HepG2 (cell line): ENCODE data around the gene NOXRED1. TPM values are rescaled to one million over a fixed set of nuclear protein-coding genes. Genes with fewer than 3 reads are reported as not detected.

Experiments used
- ARNTL ChIP-seq: sonication (generic); formaldehyde crosslinking; IDR thresholded peaks from 2 replicates; pipeline ENCODE4 v1.4.0; 2020; ENCODE audit warnings: mild to moderate bottlenecking, missing genetic modification reagents
- HCFC1 ChIP-seq: fragments of 150-350 bp; IDR thresholded peaks from 2 replicates; pipeline ENCODE4 v1.6.1; 2014; ENCODE audit warnings: low read depth, low read length
- HNRNPK ChIP-seq: fragments of 200-400 bp; formaldehyde crosslinking; IDR thresholded peaks from 2 replicates; pipeline ENCODE4 v1.6.1; 2018; ENCODE audit warnings: low read length, low read depth, moderate library complexity, mild to moderate bottlenecking; ENCODE audit not compliant: poor library complexity, severe bottlenecking
- IKZF5 ChIP-seq: IDR thresholded peaks from 2 replicates; pipeline ENCODE4 v1.6.1; 2018; ENCODE audit warnings: missing genetic modification reagents, mild to moderate bottlenecking, missing compliant biosample characterization
- IRF2 ChIP-seq: IDR thresholded peaks from 2 replicates; pipeline ENCODE4 v1.6.1; 2018; ENCODE audit warnings: missing genetic modification reagents, missing compliant biosample characterization
- NCOA1 ChIP-seq: sonication (generic); formaldehyde crosslinking; IDR thresholded peaks from 2 replicates; pipeline ENCODE4 v1.9.0; 2021; ENCODE audit warnings: missing genetic modification reagents
- PITX1 ChIP-seq: sonication (generic); formaldehyde crosslinking; IDR thresholded peaks from 2 replicates; pipeline ENCODE4 v1.5.1; 2020; ENCODE audit warnings: mild to moderate bottlenecking, missing genetic modification reagents
- THRA ChIP-seq: sonication (generic); formaldehyde crosslinking; IDR thresholded peaks from 2 replicates; pipeline ENCODE4 v1.4.0; 2020; ENCODE audit warnings: missing genetic modification reagents, borderline replicate concordance
- ZNF354B ChIP-seq: sonication (generic); formaldehyde crosslinking; IDR thresholded peaks from 2 replicates; pipeline ENCODE4 v1.8.0; 2022; ENCODE audit warnings: mild to moderate bottlenecking, missing genetic modification reagents
- ZNF382 ChIP-seq: sonication (generic); formaldehyde crosslinking; IDR thresholded peaks from 2 replicates; pipeline ENCODE4 v1.5.0; 2020; ENCODE audit warnings: missing genetic modification reagents, mild to moderate bottlenecking, borderline replicate concordance
- ZNF407 ChIP-seq: sonication (generic); formaldehyde crosslinking; IDR thresholded peaks from one replicate; pipeline ENCODE4 v1.5.1; 2020; ENCODE audit warnings: mild to moderate bottlenecking, missing genetic modification reagents; ENCODE audit errors: not compliant biosample characterization
- ZNF574 ChIP-seq: sonication (generic); formaldehyde crosslinking; IDR thresholded peaks from 2 replicates; pipeline ENCODE4 v1.4.0; 2020; ENCODE audit warnings: missing genetic modification reagents
- ZNF672 ChIP-seq: sonication (generic); formaldehyde crosslinking; IDR thresholded peaks from 2 replicates; pipeline ENCODE4 v1.8.1; 2022; ENCODE audit warnings: missing genetic modification reagents
- polyA plus RNA-seq, 8 experiments: library from polyadenylated mRNA; depleted of rRNA in 3 of 8; stranded (reverse) in 7 of 8; unstranded in 1 of 8; fragments of >200 nt; fragmentation: Illumina TruSeq in 4 of 8; extraction: Trizol in 4 of 8; gene quantifications; 2 replicates each; pipeline versions ENCODE4 v1.2.1 to v1.2.3, GENCODE V29; 2011 to 2016; ENCODE audit warnings: low read depth in 4 of 8, missing spikeins in 1 of 8, mixed read lengths in 1 of 8; ENCODE audit not compliant: insufficient read depth in 1 of 8
- total RNA-seq, 5 experiments: library from RNA; depleted of rRNA; stranded (reverse); fragments of >200 nt; fragmentation: Illumina TruSeq; extraction: Trizol; gene quantifications; 2 replicates each; pipeline ENCODE4 v1.2.3, GENCODE V29; 2016; ENCODE audit warnings: low read depth in 1 of 5

Gene NOXRED1
- total and polyA plus RNA-seq, 2 of the 13 experiments (the other 11 are each of a cell fraction or from before 2014, with no cell fraction given) = 0.24 to 0.41 TPM

- TF ChIP-seq ZNF382 (CRISPR knock-in tag) = no peak
- TF ChIP-seq HNRNPK = peak; percentile 89
- 0 out of 2 replicates have a peak, but pooled peaks have one; percentile 9 for TF ChIP-seq PITX1 (CRISPR knock-in tag)
- 0 out of 2 replicates have a peak, but pooled peaks have one; percentile 14 for TF ChIP-seq NCOA1 (CRISPR knock-in tag)
- peak; percentile 89 for TF ChIP-seq ZNF574
- no peak for TF ChIP-seq ZNF672 (CRISPR knock-in tag)
- TF ChIP-seq IKZF5 = 0 out of 2 replicates have a peak, but pooled peaks have one; percentile 4
- TF ChIP-seq ZNF407 (CRISPR knock-in tag) = peak; percentile 41
- peak; percentile 5 for TF ChIP-seq IRF2 (CRISPR knock-in tag)
- no peak for TF ChIP-seq ZNF354B (CRISPR knock-in tag)
- peak; percentile 98 for TF ChIP-seq HCFC1
- TF ChIP-seq ARNTL = peak; percentile 58; the same call in 1 of the 2 replicates
- 0 out of 2 replicates have a peak, but pooled peaks have one; percentile 34 for TF ChIP-seq THRA (CRISPR knock-in tag)
Observed at GRCh38 chr14:77457522-77458248, 34.4 kb upstream of the NOXRED1 start, which contains the start of the genes AHSA1 and VIPAS39 (continued).
